HPDE6-E6E7 (cell line): Measurements from ENCODE around the gene SULT2B1.
"Not testable (repeated sequence)": the region's sequence is repeated elsewhere in the genome, so short reads cannot be mapped to it uniquely, and the experiment has no call there.

Experiments
- DNase-seq: peaks from one replicate; pipeline ENCODE4 v3.0.0; 2011; ENCODE audit warnings: missing footprints; ENCODE audit errors: extremely low spot score

Gene SULT2B1

GRCh38 chr19:48551437-48552302 lies at the start of gene SULT2B1:
Gene SULT2B1 (plus strand): TSS chr19:48552172. CDS start chr19:48552253, 81 bp downstream.
- DNase-seq, result peak; percentile 70

GRCh38 chr19:48502350-48503018 lies 49.5 kb upstream of the SULT2B1 start:
- no peak for DNase-seq

GRCh38 chr19:48506138-48506733 lies 45.7 kb upstream of the SULT2B1 start:
- no peak for DNase-seq

- no peak for DNase-seq
Observed at GRCh38 chr19:48507911-48508439, 44.0 kb upstream of the SULT2B1 start.

- no peak for DNase-seq
Observed at GRCh38 chr19:48508729-48509411, 43.1 kb upstream of the SULT2B1 start.

- no peak for DNase-seq
Observed at GRCh38 chr19:48509467-48510194, 42.3 kb upstream of the SULT2B1 start.

- no peak for DNase-seq
Observed at GRCh38 chr19:48510421-48511268, 41.3 kb upstream of the SULT2B1 start.

- no peak for DNase-seq
Observed at GRCh38 chr19:48511321-48511731, 40.6 kb upstream of the SULT2B1 start.

- DNase-seq, result no peak
Observed at GRCh38 chr19:48511800-48512503, 40.0 kb upstream of the SULT2B1 start, which contains the start of gene LMTK3. Gene LMTK3 (minus strand): TSS chr19:48511835. CDS start chr19:48511576, 259 bp downstream.

GRCh38 chr19:48512504-48513288 lies 39.3 kb upstream of the SULT2B1 start:
- no peak for DNase-seq

GRCh38 chr19:48513289-48514122 lies 38.5 kb upstream of the SULT2B1 start:
- peak; percentile 80 for DNase-seq

- no peak for DNase-seq
Observed at GRCh38 chr19:48514123-48514458, 37.9 kb upstream of the SULT2B1 start.

- DNase-seq, result no peak
Observed at GRCh38 chr19:48516536-48516935, 35.4 kb upstream of the SULT2B1 start.

GRCh38 chr19:48518207-48518606 lies 33.8 kb upstream of the SULT2B1 start:
- no peak for DNase-seq

GRCh38 chr19:48519426-48519825 lies 32.5 kb upstream of the SULT2B1 start:
- not testable (repeated sequence) for DNase-seq

- DNase-seq, result no peak
Observed at GRCh38 chr19:48520134-48520533, 31.8 kb upstream of the SULT2B1 start.

- no peak for DNase-seq
Observed at GRCh38 chr19:48524221-48524620, 27.8 kb upstream of the SULT2B1 start.

- no peak for DNase-seq
Observed at GRCh38 chr19:48524732-48525131, 27.2 kb upstream of the SULT2B1 start.
